Subcutaneous adipose tissue (tissue), 4 donors: Measurements from ENCODE around the gene NUDT13. TPM values are rescaled to one million over a fixed set of nuclear protein-coding genes. Genes with fewer than 3 reads are reported as not detected.

Experiments
- total RNA-seq, 4 donors: library from RNA; depleted of rRNA; stranded (reverse); fragments of >200 nt; gene quantifications; one replicate each; pipeline ENCODE4 v1.1.0, GENCODE V29; 2016
- TF ChIP-seq, protein P1 (sequence below): fragments of 450-650 bp; IDR thresholded peaks from one replicate; pipeline ENCODE4 v1.5.1; 2016; ENCODE audit warnings: low read depth, mild to moderate bottlenecking, control low read depth, antibody characterized with exemption, moderate library complexity

The NUDT13 gene
- total RNA-seq, 4 donors from 2014 or later: 2.1 to 9.0 (median 2.7) TPM

DNA sequence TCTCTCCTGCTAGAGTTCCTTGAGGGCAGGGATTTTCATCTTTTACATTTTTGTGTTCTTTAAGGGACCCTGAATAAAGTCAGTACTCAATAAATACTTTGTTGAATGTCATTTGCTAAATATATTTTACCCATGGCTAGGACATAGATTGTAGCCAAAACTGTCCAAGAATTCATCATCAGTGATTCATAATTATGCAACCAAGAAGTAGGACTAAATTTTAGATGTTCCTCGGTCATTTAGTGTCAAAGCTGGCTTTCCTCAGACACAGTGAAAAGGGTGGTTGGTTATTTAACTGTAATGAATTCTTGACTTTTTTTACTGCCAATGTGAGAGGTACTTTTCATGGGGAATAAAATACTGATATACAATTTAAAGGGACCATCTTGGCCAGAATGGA is 3.3 kb downstream of the NUDT13 start:
- TF ChIP-seq, protein P1, sequence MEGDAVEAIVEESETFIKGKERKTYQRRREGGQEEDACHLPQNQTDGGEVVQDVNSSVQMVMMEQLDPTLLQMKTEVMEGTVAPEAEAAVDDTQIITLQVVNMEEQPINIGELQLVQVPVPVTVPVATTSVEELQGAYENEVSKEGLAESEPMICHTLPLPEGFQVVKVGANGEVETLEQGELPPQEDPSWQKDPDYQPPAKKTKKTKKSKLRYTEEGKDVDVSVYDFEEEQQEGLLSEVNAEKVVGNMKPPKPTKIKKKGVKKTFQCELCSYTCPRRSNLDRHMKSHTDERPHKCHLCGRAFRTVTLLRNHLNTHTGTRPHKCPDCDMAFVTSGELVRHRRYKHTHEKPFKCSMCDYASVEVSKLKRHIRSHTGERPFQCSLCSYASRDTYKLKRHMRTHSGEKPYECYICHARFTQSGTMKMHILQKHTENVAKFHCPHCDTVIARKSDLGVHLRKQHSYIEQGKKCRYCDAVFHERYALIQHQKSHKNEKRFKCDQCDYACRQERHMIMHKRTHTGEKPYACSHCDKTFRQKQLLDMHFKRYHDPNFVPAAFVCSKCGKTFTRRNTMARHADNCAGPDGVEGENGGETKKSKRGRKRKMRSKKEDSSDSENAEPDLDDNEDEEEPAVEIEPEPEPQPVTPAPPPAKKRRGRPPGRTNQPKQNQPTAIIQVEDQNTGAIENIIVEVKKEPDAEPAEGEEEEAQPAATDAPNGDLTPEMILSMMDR: no peak

DNA sequence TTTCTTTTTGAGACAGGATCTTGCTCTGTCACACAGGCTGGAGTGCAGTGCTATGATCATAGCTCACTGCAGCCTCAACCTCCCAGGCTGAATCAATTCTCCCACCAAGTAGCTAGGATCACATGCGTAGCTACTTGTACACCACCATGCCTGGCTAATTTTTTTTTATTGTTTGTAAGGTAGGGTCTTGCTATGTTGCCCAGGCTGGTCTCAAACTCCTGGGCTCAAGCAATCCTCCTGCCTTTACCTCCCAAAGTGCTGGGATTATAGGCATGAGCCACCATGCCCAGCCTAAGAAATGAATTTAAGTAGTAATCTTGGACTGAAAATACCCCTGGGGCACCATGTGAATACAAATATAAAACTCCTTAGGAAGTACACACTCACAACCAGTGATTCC is 5.8 kb downstream of the NUDT13 start:
- TF ChIP-seq, protein P1: no peak

DNA sequence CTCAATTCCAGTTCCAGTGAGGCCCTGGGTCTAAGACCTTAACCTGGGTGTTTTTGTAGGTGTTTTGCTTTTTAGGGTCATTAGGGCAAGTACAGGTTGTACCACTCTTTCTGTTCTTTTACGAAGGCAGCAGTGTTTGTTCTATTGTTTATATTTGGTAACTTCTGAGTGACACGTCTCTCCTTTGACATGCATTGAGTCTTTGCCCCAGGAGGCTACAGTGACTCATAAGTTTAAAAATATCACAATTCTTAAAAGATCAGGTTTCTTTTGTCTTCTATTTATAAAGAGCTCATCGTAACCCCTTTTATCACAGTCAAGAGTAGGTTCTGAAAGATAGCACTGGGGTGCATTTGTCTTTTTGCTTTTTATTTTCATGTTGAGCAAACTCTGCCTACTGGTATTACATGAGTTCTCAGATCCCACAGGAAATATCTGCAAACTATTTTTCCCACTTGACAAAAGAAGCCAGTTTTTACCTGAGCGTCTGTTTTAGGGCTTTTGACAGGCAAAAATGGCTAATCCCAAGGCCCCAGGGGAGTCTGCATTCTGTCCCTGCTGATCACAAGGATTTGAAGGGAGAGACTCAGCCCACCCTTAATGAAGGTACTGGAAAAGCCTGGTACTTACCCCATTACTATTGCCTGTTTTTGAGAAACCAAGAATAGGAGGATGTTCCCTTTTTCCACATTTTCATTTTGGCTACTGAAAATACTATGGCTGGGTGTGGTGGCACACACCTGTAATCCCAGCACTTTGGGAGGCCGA is 7.9 kb downstream of the NUDT13 start:
- TF ChIP-seq, protein P1: no peak

DNA sequence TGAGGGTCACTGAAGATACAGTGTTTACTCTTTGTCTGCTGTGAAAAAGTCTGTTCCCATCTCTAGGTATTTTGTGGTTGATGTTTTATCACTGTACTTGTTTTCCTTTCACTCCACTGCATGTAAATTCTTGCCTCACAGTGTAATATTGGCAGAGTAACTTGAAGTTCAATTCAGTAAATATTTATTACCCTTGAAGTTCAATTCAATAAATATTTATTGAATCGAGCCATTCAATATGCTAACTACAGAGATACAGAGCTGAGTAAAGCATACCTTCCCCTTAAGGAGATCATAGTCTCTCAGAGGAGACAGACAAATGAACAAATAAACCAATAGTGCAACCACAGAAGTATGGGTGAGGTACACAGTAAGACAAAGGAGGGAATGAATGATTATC is 9.2 kb downstream of the NUDT13 start:
- TF ChIP-seq, protein P1: no peak

DNA sequence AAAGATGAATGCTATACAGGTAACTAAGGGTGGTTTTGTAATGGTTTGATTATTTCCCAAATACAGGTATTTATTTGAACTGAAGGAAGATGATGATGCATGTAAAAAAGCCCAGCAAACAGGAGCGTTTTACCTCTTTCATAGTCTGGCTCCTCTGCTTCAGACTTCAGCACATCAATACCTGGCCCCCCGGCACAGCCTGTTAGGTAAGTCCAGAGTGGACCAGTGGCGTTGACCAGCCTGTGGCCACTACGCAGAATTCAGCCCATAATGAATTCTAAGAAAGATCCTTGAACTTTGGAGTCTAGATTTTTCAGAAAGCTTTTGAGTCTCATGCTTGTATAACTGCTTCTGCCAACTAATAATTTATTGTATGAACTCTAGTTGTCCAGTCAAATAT is 9.7 kb downstream of the NUDT13 start:
- TF ChIP-seq, protein P1: no peak

DNA sequence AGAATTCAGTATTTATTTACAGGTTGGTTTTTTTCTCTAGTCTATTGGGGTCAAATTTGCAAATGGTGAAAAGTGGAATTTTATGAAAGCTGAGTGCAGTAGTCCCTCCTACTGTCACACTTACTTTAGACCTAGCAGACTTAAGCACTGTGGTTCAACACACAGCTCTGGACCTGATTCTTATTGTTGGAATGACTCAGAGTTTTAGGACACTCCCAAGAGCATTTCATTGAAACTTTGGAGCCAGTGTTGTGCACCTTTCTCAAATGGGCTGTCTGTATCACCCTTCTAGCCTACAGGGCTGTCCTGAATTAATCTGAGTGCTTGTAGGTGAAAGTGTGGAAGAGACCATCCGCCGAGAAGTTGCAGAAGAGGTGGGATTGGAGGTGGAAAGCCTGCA is 16.1 kb downstream of the NUDT13 start:
- TF ChIP-seq, protein P1: no peak

DNA sequence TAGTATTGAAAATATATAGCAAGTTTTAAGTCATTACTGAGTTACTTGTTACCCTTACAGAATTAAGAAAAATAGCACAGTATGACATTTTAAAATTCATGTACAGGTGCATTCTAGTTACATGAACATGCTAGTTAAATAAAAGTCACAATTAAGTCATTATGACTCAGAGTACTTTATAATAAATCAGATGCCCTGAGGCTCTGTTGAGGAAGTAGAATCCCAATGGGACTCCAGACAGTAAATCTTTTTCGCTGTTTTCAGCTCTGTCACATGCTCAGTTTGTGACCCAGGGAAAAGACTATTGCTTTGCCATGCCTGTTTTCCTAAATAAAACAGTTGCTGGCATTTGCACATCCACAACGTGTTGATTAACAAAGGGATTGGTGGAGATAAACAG is 21.0 kb downstream of the NUDT13 start:
- TF ChIP-seq, protein P1: no peak
